Peyer's patch (tissue), 4 donors: ENCODE data around the gene KIR3DL3.
"Not testable (repeated sequence)": the region's sequence is repeated elsewhere in the genome, so short reads cannot be mapped to it uniquely, and the experiment has no call there.

Experiments
- CTCF ChIP-seq, 6 experiments: fragments of 450-650 bp in 4 of 6; fragments of 200-600 bp in 2 of 6; sonication (generic) in 1 of 6; IDR thresholded peaks; one replicate each; pipeline ENCODE4 v1.5.1; 2017 to 2019; ENCODE audit warnings: antibody characterized with exemption in 6 of 6, mild to moderate bottlenecking in 3 of 6, moderate library complexity in 1 of 6
- POLR2A ChIP-seq, 2 donors: fragments of 450-650 bp; IDR thresholded peaks; one replicate each; pipeline ENCODE4 v1.5.1; 2017; ENCODE audit warnings: antibody characterized with exemption in 2 of 2, mild to moderate bottlenecking in 2 of 2, moderate library complexity in 2 of 2

GRCh38 chr19:54771018-54771960, 47.0 kb downstream of the KIR3DL3 start:
- not testable (repeated sequence) for TF ChIP-seq CTCF, POLR2A (IDR thresholded peaks at IDR 0.05)
